Measurements from ENCODE around the gene TBC1D19. TPM values are rescaled to one million over a fixed set of nuclear protein-coding genes. Genes with fewer than 3 reads are reported as not detected.
"Not testable (repeated sequence)": the region's sequence is repeated elsewhere in the genome, so short reads cannot be mapped to it uniquely, and the experiment has no call there.

The TBC1D19 gene
- total RNA-seq, 1 experiment from 2014 or later = 9.7 TPM

DNA sequence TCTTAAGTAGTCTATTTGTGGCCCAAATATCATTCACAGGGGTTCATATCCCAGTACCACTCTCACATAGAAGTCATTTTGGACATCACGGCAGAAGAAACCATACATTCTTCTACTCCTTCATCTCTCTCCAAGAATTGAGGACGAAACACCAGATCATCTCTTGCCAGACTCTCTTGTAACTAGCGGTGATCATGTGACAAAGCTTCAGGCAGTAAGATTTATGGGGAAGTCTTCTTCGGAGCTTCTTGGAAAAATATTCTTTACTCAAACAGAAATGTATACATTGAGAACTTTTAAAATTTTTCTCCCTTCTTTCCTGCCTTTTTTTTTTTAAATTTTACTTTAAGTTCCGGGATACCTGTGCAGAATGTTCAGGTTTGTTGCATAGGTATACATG, 4.7 kb upstream of the TBC1D19 start:
- DNase-seq (ENCODE audit: low read depth in 1 of 2, low spot score in 2 of 2) = no peak
- no peaks in the 10 kb centered on the region for H3K27me3 ChIP-seq (replicated peaks)
- H3K4me3 ChIP-seq = no peak overlapping the region
- H3K4me1 ChIP-seq (replicated peaks) = peaks cover 23% of the 10 kb centered on the region
- no peaks in the 10 kb centered on the region for H3K9me3 ChIP-seq (replicated peaks)
- H3K27ac ChIP-seq = no peak overlapping the region
- no peaks in the 10 kb centered on the region for H3K36me3 ChIP-seq

- not testable (repeated sequence) for H3K4me1 ChIP-seq (replicated peaks); H3K27me3 ChIP-seq (replicated peaks); H3K36me3 ChIP-seq; DNase-seq (ENCODE audit: low read depth in 1 of 2, low spot score in 2 of 2); H3K27ac ChIP-seq; H3K4me3 ChIP-seq; H3K9me3 ChIP-seq (replicated peaks)
Measured at GRCh38 chr4:26581341-26581740, 2.5 kb upstream of the TBC1D19 start.

DNA sequence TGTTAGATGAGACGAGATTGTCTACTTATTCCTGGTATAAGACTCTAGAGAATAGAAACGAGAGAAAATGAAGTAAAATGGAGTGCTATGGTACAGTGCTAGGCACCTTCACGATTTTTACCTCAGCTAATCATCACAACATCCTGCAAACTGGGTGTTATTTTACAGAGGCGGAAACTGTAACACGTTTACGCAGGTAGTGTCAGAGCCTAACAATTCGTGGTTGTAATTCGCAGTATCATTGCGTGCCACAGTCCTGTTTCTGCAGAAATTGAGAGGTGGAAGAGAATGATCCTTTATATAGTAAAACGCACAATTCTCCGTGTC, 383 bp upstream of the TBC1D19 start:
- Histone ChIP-seq H3K4me1 (replicated peaks) (no peaks in the 10 kb centered on the region; the same call in 1 of the 2 replicates), H3K4me3 (peak overlapping the region; percentile 67), H3K9me3 (replicated peaks) (no peaks in the 10 kb centered on the region), H3K36me3 (no peaks in the 10 kb centered on the region), H3K27me3 (replicated peaks) (no peaks in the 10 kb centered on the region), H3K27ac (peak overlapping the region; percentile 57)
- no peak for DNase-seq (ENCODE audit: low read depth in 1 of 2, low spot score in 2 of 2)

DNA sequence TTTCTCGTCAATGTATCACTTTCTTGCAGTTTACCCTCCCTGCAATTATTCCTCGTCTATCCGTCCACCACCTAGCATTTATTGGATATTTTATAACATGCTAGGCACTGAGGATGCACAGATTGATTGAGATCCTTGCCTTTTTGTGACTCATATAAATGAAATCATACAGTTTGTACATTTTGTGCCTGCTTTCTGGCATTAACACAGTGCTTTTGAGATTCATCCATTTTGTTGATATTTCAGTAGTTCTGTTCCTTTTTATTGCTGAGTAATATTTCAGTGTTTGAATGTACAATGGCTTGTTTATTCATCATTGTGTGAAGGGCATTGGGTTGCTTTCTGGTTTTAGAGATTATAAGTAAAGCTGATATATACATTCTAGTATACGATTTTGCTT, 841 bp downstream of the TBC1D19 start:
- no peaks in the 10 kb centered on the region; the same call in 1 of the 2 replicates for H3K4me1 ChIP-seq (replicated peaks)
- H3K4me3 ChIP-seq = peak overlapping the region; percentile 67
- no peaks in the 10 kb centered on the region for H3K36me3 ChIP-seq
- no peak for DNase-seq (ENCODE audit: low read depth in 1 of 2, low spot score in 2 of 2)
- no peak overlapping the region for H3K27ac ChIP-seq
- no peaks in the 10 kb centered on the region for H3K27me3 ChIP-seq (replicated peaks)
- no peaks in the 10 kb centered on the region for H3K9me3 ChIP-seq (replicated peaks)

GRCh38 chr4:26589705-26590104, 5.8 kb downstream of the TBC1D19 start:
- no peak for DNase-seq (ENCODE audit: low read depth in 1 of 2, low spot score in 2 of 2)
- Histone ChIP-seq H3K27ac (no peak overlapping the region), H3K27me3 (replicated peaks) (no peaks in the 10 kb centered on the region), H3K4me1 (replicated peaks) (no peaks in the 10 kb centered on the region; the same call in 1 of the 2 replicates), H3K9me3 (replicated peaks) (no peaks in the 10 kb centered on the region), H3K4me3 (no peak overlapping the region), H3K36me3 (no peaks in the 10 kb centered on the region)

- no peak for DNase-seq (ENCODE audit: low read depth in 1 of 2, low spot score in 2 of 2)
Measured at GRCh38 chr4:26590639-26591038, 6.8 kb downstream of the TBC1D19 start.

GRCh38 chr4:26593557-26593956, 9.7 kb downstream of the TBC1D19 start:
- DNase-seq (ENCODE audit: low read depth in 1 of 2, low spot score in 2 of 2); H3K4me1 ChIP-seq (replicated peaks); H3K36me3 ChIP-seq; H3K27ac ChIP-seq; H3K27me3 ChIP-seq (replicated peaks); H3K9me3 ChIP-seq (replicated peaks); H3K4me3 ChIP-seq: not testable (repeated sequence)

More at GRCh38 chr4:26590639-26591038, 6.8 kb downstream of the TBC1D19 start:
- H3K9me3 ChIP-seq (replicated peaks) = no peaks in the 10 kb centered on the region
- H3K27me3 ChIP-seq (replicated peaks) = no peaks in the 10 kb centered on the region
- H3K4me1 ChIP-seq (replicated peaks) = no peaks in the 10 kb centered on the region
- H3K4me3 ChIP-seq = no peak overlapping the region
- no peak overlapping the region for H3K27ac ChIP-seq
- no peaks in the 10 kb centered on the region for H3K36me3 ChIP-seq

GRCh38 chr4:26594371-26594770, 10.5 kb downstream of the TBC1D19 start:
- Histone ChIP-seq H3K27me3 (replicated peaks) (no peaks in the 10 kb centered on the region), H3K9me3 (replicated peaks) (no peaks in the 10 kb centered on the region), H3K27ac (no peak overlapping the region), H3K4me1 (replicated peaks) (no peaks in the 10 kb centered on the region), H3K4me3 (no peak overlapping the region), H3K36me3 (no peaks in the 10 kb centered on the region)
- no peak for DNase-seq (ENCODE audit: low read depth in 1 of 2, low spot score in 2 of 2)

DNA sequence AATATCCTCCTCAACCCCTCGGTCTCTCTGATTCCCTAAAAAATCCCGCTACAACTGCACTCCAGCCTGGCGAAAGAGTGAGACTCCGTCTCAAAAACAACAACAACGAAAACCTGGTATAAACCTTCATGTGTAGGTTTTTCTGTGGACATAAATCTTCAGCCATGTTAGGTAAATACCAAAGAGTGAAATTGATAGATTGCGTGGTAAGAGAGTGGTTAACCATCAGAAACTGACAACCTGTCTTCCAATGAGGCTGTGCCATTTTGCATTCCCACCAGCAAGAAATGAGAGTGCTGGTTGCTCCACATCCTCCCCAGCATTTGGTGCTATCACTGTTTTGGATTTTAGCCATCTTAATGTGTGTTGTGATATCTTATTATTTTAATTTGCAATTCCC, 10.9 kb downstream of the TBC1D19 start:
- H3K27me3 ChIP-seq (replicated peaks) = no peaks in the 10 kb centered on the region
- H3K36me3 ChIP-seq = no peaks in the 10 kb centered on the region
- no peak overlapping the region for H3K4me3 ChIP-seq
- H3K27ac ChIP-seq = no peak overlapping the region
- DNase-seq (ENCODE audit: low read depth in 1 of 2, low spot score in 2 of 2) = no peak
- H3K4me1 ChIP-seq (replicated peaks) = no peaks in the 10 kb centered on the region
- no peaks in the 10 kb centered on the region for H3K9me3 ChIP-seq (replicated peaks)

GRCh38 chr4:26596843-26597242, 13.0 kb downstream of the TBC1D19 start:
- H3K4me1 ChIP-seq (replicated peaks) = no peaks in the 10 kb centered on the region
- no peak overlapping the region for H3K27ac ChIP-seq
- H3K36me3 ChIP-seq = no peaks in the 10 kb centered on the region
- no peak for DNase-seq (ENCODE audit: low read depth in 1 of 2, low spot score in 2 of 2)
- no peaks in the 10 kb centered on the region for H3K27me3 ChIP-seq (replicated peaks)
- no peak overlapping the region for H3K4me3 ChIP-seq
- H3K9me3 ChIP-seq (replicated peaks) = no peaks in the 10 kb centered on the region

DNA sequence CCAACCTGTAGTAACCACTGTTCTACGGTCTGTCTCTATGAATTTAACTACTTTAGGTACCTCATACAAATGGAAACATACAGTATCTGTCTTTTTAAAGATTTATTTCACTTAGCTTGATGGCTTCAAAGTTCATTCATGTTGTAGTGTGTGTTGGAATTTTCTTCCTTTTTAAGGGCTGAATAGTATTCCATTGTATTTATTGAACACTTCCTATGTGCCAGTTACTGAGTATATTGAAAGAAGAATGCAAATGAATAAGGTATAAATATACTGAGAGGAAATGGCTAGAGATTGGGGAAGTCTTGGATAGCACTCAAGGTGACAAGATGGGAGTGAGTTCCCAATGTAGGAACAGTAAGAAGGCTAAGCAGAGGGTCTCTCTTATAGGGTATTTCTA, 17.3 kb downstream of the TBC1D19 start:
- Histone ChIP-seq H3K27me3 (replicated peaks) (no peaks in the 10 kb centered on the region), H3K9me3 (replicated peaks) (no peaks in the 10 kb centered on the region), H3K27ac (no peak overlapping the region), H3K4me3 (no peak overlapping the region), H3K4me1 (replicated peaks) (no peaks in the 10 kb centered on the region), H3K36me3 (no peaks in the 10 kb centered on the region)
- no peak for DNase-seq (ENCODE audit: low read depth in 1 of 2, low spot score in 2 of 2)

DNA sequence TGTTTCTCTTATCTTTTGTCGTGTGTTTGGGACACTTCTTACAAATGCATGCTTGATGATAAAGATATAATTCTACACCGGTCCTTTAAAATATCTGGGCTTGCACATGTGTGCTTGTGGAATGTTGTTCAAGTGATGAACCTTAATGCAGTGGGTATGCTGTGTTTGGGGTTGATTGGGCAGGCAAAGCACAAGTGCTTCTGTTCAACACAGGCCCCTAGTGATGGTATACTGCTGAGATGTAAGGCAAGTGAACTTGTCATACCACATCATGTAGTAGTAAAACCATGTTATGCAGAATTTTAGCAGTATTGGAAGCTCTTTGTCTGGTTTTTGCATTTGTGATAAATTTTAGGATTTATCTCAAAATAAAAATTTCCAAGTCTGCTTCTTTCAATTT, 23.9 kb downstream of the TBC1D19 start:
- Histone ChIP-seq H3K27ac (no peak overlapping the region), H3K4me1 (replicated peaks) (no peaks in the 10 kb centered on the region), H3K36me3 (no peaks in the 10 kb centered on the region), H3K4me3 (no peak overlapping the region), H3K9me3 (replicated peaks) (no peaks in the 10 kb centered on the region), H3K27me3 (replicated peaks) (no peaks in the 10 kb centered on the region)
- DNase-seq (ENCODE audit: low read depth in 1 of 2, low spot score in 2 of 2) = no peak

- H3K4me1 ChIP-seq (replicated peaks) = no peaks in the 10 kb centered on the region
- DNase-seq (ENCODE audit: low read depth in 1 of 2, low spot score in 2 of 2) = no peak
- no peaks in the 10 kb centered on the region for H3K27me3 ChIP-seq (replicated peaks)
- H3K9me3 ChIP-seq (replicated peaks) = no peaks in the 10 kb centered on the region
- no peak overlapping the region for H3K4me3 ChIP-seq
- no peak overlapping the region for H3K27ac ChIP-seq
- H3K36me3 ChIP-seq = no peaks in the 10 kb centered on the region
Measured at GRCh38 chr4:26609391-26609790, 25.5 kb downstream of the TBC1D19 start.

DNA sequence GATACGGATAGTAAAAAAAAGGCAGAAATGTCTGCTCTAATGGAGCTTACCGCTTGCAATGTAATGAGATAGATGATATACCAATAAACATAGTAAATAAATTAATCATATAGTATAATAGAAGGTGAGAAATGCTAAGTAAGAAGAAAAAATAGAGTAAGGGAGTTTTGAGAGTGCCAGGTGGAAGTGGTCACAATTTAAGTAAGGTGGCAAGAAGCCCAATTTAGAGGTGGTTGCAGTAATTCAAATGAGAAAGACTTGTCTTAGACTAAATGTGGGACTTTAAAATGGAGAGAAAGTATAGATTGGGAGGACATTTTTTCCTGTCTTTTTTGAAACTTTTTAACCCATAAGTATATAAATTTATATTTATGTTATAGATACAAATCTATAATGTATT, 26.0 kb downstream of the TBC1D19 start:
- Histone ChIP-seq H3K9me3 (replicated peaks) (no peaks in the 10 kb centered on the region), H3K27me3 (replicated peaks) (no peaks in the 10 kb centered on the region), H3K36me3 (no peaks in the 10 kb centered on the region), H3K4me3 (no peak overlapping the region), H3K27ac (no peak overlapping the region), H3K4me1 (replicated peaks) (no peaks in the 10 kb centered on the region)
- DNase-seq (ENCODE audit: low read depth in 1 of 2, low spot score in 2 of 2) = no peak

GRCh38 chr4:26611372-26611771, 27.5 kb downstream of the TBC1D19 start:
- Histone ChIP-seq H3K9me3 (replicated peaks) (no peaks in the 10 kb centered on the region), H3K4me1 (replicated peaks) (no peaks in the 10 kb centered on the region), H3K36me3 (no peaks in the 10 kb centered on the region), H3K27ac (no peak overlapping the region), H3K27me3 (replicated peaks) (no peaks in the 10 kb centered on the region), H3K4me3 (no peak overlapping the region)
- no peak for DNase-seq (ENCODE audit: low read depth in 1 of 2, low spot score in 2 of 2)

All from SJSA1 (cell line).